WTC11 (cell line): ENCODE measurements around the gene TUBGCP4. TPM values are rescaled to one million over a fixed set of nuclear protein-coding genes. Genes with fewer than 3 reads are reported as not detected.

ENCODE experiments used
- ATAC-seq: fragments of 200-7000 bp; cut with Tn5 transposase; 2 replicates; pipeline ENCODE4 v1.10.0; 2021; ENCODE audit warnings: mild to moderate bottlenecking, moderate library complexity
- Bru-seq: library from RNA; stranded (reverse); fragments of 400-500 nt; gene quantifications from one replicate; lab custom pipeline; 2021; lab: Mats Ljungman, UMichigan
- CTCF ChIA-PET: fragments of 300-600 bp; sonication (Branson Sonifier 250); formaldehyde crosslinking; loops from one replicate; lab custom pipeline; 2021; ENCODE audit warnings: antibody characterized with exemption; lab: Charles Lee
- POLR2A ChIA-PET: fragments of 350-600 bp; sonication (Branson Sonifier 250); formaldehyde crosslinking; loops from one replicate; lab custom pipeline; 2021; ENCODE audit warnings: antibody characterized with exemption; lab: Charles Lee
- DNase-seq: peaks from one replicate; pipeline ENCODE4 v3.0.0; 2021; ENCODE audit warnings: low spot score
- H3K27ac Mint-ChIP-seq: 2 replicates; pipeline ENCODE4 v1.8.0; 2021; ENCODE audit warnings: mixed read lengths
- H3K27me3 Mint-ChIP-seq: 2 replicates; pipeline ENCODE4 v1.8.0; 2021; ENCODE audit warnings: low read depth, mild to moderate bottlenecking, moderate library complexity, mixed read lengths
- H3K36me3 Mint-ChIP-seq: 2 replicates; pipeline ENCODE4 v1.8.0; 2021; ENCODE audit warnings: mixed read lengths
- H3K4me1 Mint-ChIP-seq: 2 replicates; pipeline ENCODE4 v1.8.0; 2022; ENCODE audit warnings: mixed read lengths
- H3K4me3 Mint-ChIP-seq: 2 replicates; pipeline ENCODE4 v1.8.0; 2021; ENCODE audit warnings: mild to moderate bottlenecking, moderate library complexity, mixed read lengths
- H3K9me3 Mint-ChIP-seq: 2 replicates; pipeline ENCODE4 v1.8.0; 2021; ENCODE audit warnings: mixed read lengths
- FOXK1 ChIP-seq: sonication (generic); formaldehyde crosslinking; IDR thresholded peaks from 2 replicates; pipeline ENCODE4 v1.8.0; 2022; ENCODE audit warnings: mild to moderate bottlenecking, moderate library complexity, missing genetic modification reagents
- GTF2I ChIP-seq: fragments of 250-450 bp; sonication (Bioruptor Pico); conservative IDR thresholded peaks from 2 replicates; pipeline ENCODE4 v1.4.0; 2021; ENCODE audit warnings: mild to moderate bottlenecking
- JAZF1 ChIP-seq: fragments of 250-450 bp; sonication (Bioruptor Pico); IDR thresholded peaks from 2 replicates; pipeline ENCODE4 v1.9.0; 2021; ENCODE audit warnings: moderate library complexity, mild to moderate bottlenecking, inconsistent platforms
- NFYB ChIP-seq: sonication (generic); formaldehyde crosslinking; conservative IDR thresholded peaks from 2 replicates; pipeline ENCODE4 v1.8.0; 2022; ENCODE audit warnings: low read depth, missing genetic modification reagents
- NR1H2 ChIP-seq: sonication (generic); formaldehyde crosslinking; IDR thresholded peaks from 2 replicates; pipeline ENCODE4 v1.9.0; 2021; ENCODE audit warnings: mild to moderate bottlenecking, moderate library complexity, missing genetic modification reagents
- SOX15 ChIP-seq: fragments of 250-450 bp; sonication (Bioruptor Pico); IDR thresholded peaks from 2 replicates; pipeline ENCODE4 v1.9.0; 2021; ENCODE audit warnings: mild to moderate bottlenecking
- TEAD4 ChIP-seq: sonication (generic); formaldehyde crosslinking; IDR thresholded peaks from 2 replicates; pipeline ENCODE4 v1.8.0; 2022; ENCODE audit warnings: mild to moderate bottlenecking, missing genetic modification reagents
- ZNF396 ChIP-seq: fragments of 250-450 bp; sonication (Bioruptor Pico); IDR thresholded peaks from 2 replicates; pipeline ENCODE4 v1.8.0; 2021; ENCODE audit warnings: mild to moderate bottlenecking, moderate library complexity, borderline replicate concordance
- long read RNA-seq, 3 experiments: library from RNA in 1 of 3; library from capped mRNA in 1 of 3; library from polyadenylated mRNA in 1 of 3; unstranded in 2 of 3; stranded (forward) in 1 of 3; transcript quantifications; one replicate each; pipeline ENCODE4 v2.0.0, GENCODE V29; 2021
- total RNA-seq: library from RNA; stranded (reverse); gene quantifications from 3 replicates; pipeline ENCODE4 v1.2.3, GENCODE V29; 2021
- TF ChIP-seq, protein P1 (sequence below): sonication (generic); formaldehyde crosslinking; IDR thresholded peaks from 2 replicates; pipeline ENCODE4 v1.8.1; 2023; ENCODE audit warnings: mild to moderate bottlenecking, missing genetic modification reagents, moderate library complexity
- TF ChIP-seq, protein P2 (sequence below): sonication (generic); formaldehyde crosslinking; IDR thresholded peaks from 2 replicates; pipeline ENCODE4 v1.8.0; 2023; ENCODE audit warnings: missing genetic modification reagents, mild to moderate bottlenecking, borderline replicate concordance
- TF ChIP-seq, protein P3 (sequence below): sonication (generic); formaldehyde crosslinking; IDR thresholded peaks from 2 replicates; pipeline ENCODE4 v1.8.1; 2022; ENCODE audit warnings: mild to moderate bottlenecking, moderate library complexity, missing genetic modification reagents
- TF ChIP-seq, protein P4 (sequence below): sonication (generic); formaldehyde crosslinking; IDR thresholded peaks from 2 replicates; pipeline ENCODE4 v1.8.0; 2022; ENCODE audit warnings: mild to moderate bottlenecking, missing genetic modification reagents
- TF ChIP-seq, protein P5 (sequence below): fragments of 200-600 bp; IDR thresholded peaks from 2 replicates; pipeline ENCODE4 v1.8.0; 2022; ENCODE audit warnings: antibody characterized with exemption
- TF ChIP-seq, protein P6 (sequence below): fragments of 250-450 bp; sonication (Bioruptor Pico); IDR thresholded peaks from 2 replicates; pipeline ENCODE4 v1.9.0; 2021; ENCODE audit warnings: mild to moderate bottlenecking
- TF ChIP-seq, protein P7 (sequence below): sonication (generic); formaldehyde crosslinking; IDR thresholded peaks from 2 replicates; pipeline ENCODE4 v1.8.1; 2023; ENCODE audit warnings: mild to moderate bottlenecking, moderate library complexity, missing genetic modification reagents

The TUBGCP4 gene, protein sequence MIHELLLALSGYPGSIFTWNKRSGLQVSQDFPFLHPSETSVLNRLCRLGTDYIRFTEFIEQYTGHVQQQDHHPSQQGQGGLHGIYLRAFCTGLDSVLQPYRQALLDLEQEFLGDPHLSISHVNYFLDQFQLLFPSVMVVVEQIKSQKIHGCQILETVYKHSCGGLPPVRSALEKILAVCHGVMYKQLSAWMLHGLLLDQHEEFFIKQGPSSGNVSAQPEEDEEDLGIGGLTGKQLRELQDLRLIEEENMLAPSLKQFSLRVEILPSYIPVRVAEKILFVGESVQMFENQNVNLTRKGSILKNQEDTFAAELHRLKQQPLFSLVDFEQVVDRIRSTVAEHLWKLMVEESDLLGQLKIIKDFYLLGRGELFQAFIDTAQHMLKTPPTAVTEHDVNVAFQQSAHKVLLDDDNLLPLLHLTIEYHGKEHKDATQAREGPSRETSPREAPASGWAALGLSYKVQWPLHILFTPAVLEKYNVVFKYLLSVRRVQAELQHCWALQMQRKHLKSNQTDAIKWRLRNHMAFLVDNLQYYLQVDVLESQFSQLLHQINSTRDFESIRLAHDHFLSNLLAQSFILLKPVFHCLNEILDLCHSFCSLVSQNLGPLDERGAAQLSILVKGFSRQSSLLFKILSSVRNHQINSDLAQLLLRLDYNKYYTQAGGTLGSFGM
- total RNA-seq (22.5 to 28.5 TPM (median 25.4 TPM) in 3 replicates), Bru-seq, nascent RNA (percentile 74 among the genes with signal in this experiment)
- long read RNA-seq, experiment 1, full-length matches to known transcripts: 39 of 66 reads
- long read RNA-seq, experiment 1, partial matches to known transcripts: 18 of 66 reads
- long read RNA-seq, experiment 1, other reads (novel, unspliced or antisense): 9 of 66 reads
- long read RNA-seq, experiment 2, full-length matches to known transcripts: 8 of 25 reads
- long read RNA-seq, experiment 2, partial matches to known transcripts: 3 of 25 reads
- long read RNA-seq, experiment 2, other reads (novel, unspliced or antisense): 14 of 25 reads
- long read RNA-seq, experiment 3, full-length matches to known transcripts: 7 of 16 reads
- long read RNA-seq, experiment 3, partial matches to known transcripts: 4 of 16 reads
- long read RNA-seq, experiment 3, other reads (novel, unspliced or antisense): 5 of 16 reads

DNA sequence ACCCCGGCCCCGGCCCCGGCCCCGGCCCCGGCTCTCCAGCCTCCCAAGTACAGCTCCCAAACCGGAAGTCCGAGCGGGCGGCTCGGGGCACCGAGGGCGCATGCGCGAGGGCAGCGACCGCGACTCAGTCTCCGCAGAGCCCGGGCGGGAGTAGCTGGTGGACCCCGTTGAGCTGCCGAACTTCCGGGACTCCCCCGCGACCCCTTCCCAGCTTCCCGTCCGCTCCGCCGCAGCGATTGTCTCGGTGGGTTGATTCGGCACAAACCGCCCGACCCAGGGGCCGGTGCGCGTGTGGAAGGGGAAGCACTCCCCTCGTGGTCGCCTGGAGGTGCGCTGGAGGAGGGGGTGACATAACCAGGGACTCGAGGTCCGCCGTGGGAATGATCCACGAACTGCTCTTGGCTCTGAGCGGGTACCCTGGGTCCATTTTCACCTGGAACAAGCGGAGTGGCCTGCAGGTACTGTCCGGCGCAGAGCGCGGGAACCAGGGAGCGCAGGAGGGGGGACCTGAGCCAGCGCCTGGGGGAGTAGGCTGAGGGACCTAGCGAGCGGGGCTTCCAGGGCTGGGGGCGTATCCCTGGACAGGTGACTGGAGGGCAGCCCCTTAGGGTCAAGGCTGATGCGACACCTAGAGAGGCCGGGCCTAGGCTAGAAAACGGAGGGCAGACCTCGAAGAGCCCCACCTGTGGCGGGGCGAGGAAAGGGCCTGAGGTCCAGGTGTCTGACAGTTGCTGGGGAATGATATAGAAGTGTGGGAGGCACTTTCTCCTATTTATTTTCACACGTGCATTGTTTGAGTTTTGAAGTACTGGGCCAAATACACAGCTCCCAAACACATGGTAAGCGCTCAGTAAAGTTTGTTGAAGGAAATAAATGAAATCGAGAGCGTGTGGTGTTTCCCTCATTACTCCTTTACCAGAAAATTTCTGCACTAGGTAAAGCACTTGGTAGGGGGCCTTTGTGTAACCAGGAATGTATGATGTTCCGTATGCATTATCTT is at the start of gene TUBGCP4, which contains the start of gene ZSCAN29:
TUBGCP4 (plus strand) TSS at position 127 of the 1,000 bp plus-strand sequence; CDS start at position 381, 254 bp downstream.
ZSCAN29 (minus strand) TSS at position 69 of the 1,000 bp plus-strand sequence. CDS start 1,130 bp downstream, outside the sequence.
- peaks cover 32% of the 10 kb centered on the region for H3K36me3 Mint-ChIP-seq
- CTCF ChIA-PET: interaction anchor here (0.5 to 1.9 kb wide), 16 partner anchors 8 to 453 kb away, joined by 3 to 14 read pairs (median 3); partner anchors contain the start of genes ELL3, HYPK, MFAP1 and SERINC4
- DNase-seq (peak; percentile 92), ATAC-seq (peak; percentile 90)
- no peaks in the 10 kb centered on the region for H3K9me3 Mint-ChIP-seq
- H3K27me3 Mint-ChIP-seq: no peaks in the 10 kb centered on the region
- peaks cover 33% of the 10 kb centered on the region for H3K4me1 Mint-ChIP-seq
- POLR2A ChIA-PET: interaction anchor here (1.3 to 1.7 kb wide), 3 partner anchors 10 to 139 kb away, joined by 4 to 8 read pairs (median 5); no protein-coding TSS in a partner anchor
- H3K4me3 Mint-ChIP-seq: peak within 1 kb of the TSS; percentile 92
- H3K27ac Mint-ChIP-seq: peak within 1 kb of the TSS; percentile 83
- TF ChIP-seq, protein P1, sequence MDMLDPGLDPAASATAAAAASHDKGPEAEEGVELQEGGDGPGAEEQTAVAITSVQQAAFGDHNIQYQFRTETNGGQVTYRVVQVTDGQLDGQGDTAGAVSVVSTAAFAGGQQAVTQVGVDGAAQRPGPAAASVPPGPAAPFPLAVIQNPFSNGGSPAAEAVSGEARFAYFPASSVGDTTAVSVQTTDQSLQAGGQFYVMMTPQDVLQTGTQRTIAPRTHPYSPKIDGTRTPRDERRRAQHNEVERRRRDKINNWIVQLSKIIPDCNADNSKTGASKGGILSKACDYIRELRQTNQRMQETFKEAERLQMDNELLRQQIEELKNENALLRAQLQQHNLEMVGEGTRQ (CRISPR knock-in tag): peak; percentile 74; the same call in 1 of the 2 replicates
- TF ChIP-seq JAZF1 (CRISPR knock-in tag): no peak
- TF ChIP-seq NR1H2: no peak
- TF ChIP-seq FOXK1 (CRISPR knock-in tag): peak; percentile 75; the same call in 1 of the 2 replicates
- TF ChIP-seq, protein P2, sequence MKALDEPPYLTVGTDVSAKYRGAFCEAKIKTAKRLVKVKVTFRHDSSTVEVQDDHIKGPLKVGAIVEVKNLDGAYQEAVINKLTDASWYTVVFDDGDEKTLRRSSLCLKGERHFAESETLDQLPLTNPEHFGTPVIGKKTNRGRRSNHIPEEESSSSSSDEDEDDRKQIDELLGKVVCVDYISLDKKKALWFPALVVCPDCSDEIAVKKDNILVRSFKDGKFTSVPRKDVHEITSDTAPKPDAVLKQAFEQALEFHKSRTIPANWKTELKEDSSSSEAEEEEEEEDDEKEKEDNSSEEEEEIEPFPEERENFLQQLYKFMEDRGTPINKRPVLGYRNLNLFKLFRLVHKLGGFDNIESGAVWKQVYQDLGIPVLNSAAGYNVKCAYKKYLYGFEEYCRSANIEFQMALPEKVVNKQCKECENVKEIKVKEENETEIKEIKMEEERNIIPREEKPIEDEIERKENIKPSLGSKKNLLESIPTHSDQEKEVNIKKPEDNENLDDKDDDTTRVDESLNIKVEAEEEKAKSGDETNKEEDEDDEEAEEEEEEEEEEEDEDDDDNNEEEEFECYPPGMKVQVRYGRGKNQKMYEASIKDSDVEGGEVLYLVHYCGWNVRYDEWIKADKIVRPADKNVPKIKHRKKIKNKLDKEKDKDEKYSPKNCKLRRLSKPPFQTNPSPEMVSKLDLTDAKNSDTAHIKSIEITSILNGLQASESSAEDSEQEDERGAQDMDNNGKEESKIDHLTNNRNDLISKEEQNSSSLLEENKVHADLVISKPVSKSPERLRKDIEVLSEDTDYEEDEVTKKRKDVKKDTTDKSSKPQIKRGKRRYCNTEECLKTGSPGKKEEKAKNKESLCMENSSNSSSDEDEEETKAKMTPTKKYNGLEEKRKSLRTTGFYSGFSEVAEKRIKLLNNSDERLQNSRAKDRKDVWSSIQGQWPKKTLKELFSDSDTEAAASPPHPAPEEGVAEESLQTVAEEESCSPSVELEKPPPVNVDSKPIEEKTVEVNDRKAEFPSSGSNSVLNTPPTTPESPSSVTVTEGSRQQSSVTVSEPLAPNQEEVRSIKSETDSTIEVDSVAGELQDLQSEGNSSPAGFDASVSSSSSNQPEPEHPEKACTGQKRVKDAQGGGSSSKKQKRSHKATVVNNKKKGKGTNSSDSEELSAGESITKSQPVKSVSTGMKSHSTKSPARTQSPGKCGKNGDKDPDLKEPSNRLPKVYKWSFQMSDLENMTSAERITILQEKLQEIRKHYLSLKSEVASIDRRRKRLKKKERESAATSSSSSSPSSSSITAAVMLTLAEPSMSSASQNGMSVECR (CRISPR knock-in tag): peak; percentile 62; the same call in 1 of the 2 replicates
- TF ChIP-seq, protein P3, sequence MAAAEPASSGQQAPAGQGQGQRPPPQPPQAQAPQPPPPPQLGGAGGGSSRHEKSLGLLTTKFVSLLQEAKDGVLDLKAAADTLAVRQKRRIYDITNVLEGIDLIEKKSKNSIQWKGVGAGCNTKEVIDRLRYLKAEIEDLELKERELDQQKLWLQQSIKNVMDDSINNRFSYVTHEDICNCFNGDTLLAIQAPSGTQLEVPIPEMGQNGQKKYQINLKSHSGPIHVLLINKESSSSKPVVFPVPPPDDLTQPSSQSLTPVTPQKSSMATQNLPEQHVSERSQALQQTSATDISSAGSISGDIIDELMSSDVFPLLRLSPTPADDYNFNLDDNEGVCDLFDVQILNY (CRISPR knock-in tag): 0 out of 2 replicates have a peak, but pooled peaks have one; percentile 25
- TF ChIP-seq, protein P4, sequence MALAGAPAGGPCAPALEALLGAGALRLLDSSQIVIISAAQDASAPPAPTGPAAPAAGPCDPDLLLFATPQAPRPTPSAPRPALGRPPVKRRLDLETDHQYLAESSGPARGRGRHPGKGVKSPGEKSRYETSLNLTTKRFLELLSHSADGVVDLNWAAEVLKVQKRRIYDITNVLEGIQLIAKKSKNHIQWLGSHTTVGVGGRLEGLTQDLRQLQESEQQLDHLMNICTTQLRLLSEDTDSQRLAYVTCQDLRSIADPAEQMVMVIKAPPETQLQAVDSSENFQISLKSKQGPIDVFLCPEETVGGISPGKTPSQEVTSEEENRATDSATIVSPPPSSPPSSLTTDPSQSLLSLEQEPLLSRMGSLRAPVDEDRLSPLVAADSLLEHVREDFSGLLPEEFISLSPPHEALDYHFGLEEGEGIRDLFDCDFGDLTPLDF (CRISPR knock-in tag): peak; percentile 44; the same call in 1 of the 2 replicates
- TF ChIP-seq GTF2I: no peak
- TF ChIP-seq, protein P5, sequence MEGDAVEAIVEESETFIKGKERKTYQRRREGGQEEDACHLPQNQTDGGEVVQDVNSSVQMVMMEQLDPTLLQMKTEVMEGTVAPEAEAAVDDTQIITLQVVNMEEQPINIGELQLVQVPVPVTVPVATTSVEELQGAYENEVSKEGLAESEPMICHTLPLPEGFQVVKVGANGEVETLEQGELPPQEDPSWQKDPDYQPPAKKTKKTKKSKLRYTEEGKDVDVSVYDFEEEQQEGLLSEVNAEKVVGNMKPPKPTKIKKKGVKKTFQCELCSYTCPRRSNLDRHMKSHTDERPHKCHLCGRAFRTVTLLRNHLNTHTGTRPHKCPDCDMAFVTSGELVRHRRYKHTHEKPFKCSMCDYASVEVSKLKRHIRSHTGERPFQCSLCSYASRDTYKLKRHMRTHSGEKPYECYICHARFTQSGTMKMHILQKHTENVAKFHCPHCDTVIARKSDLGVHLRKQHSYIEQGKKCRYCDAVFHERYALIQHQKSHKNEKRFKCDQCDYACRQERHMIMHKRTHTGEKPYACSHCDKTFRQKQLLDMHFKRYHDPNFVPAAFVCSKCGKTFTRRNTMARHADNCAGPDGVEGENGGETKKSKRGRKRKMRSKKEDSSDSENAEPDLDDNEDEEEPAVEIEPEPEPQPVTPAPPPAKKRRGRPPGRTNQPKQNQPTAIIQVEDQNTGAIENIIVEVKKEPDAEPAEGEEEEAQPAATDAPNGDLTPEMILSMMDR: no peak
- TF ChIP-seq, protein P6, sequence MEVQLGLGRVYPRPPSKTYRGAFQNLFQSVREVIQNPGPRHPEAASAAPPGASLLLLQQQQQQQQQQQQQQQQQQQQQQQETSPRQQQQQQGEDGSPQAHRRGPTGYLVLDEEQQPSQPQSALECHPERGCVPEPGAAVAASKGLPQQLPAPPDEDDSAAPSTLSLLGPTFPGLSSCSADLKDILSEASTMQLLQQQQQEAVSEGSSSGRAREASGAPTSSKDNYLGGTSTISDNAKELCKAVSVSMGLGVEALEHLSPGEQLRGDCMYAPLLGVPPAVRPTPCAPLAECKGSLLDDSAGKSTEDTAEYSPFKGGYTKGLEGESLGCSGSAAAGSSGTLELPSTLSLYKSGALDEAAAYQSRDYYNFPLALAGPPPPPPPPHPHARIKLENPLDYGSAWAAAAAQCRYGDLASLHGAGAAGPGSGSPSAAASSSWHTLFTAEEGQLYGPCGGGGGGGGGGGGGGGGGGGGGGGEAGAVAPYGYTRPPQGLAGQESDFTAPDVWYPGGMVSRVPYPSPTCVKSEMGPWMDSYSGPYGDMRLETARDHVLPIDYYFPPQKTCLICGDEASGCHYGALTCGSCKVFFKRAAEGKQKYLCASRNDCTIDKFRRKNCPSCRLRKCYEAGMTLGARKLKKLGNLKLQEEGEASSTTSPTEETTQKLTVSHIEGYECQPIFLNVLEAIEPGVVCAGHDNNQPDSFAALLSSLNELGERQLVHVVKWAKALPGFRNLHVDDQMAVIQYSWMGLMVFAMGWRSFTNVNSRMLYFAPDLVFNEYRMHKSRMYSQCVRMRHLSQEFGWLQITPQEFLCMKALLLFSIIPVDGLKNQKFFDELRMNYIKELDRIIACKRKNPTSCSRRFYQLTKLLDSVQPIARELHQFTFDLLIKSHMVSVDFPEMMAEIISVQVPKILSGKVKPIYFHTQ (CRISPR knock-in tag): no peak
- no peak for TF ChIP-seq SOX15 (CRISPR knock-in tag)
- TF ChIP-seq, protein P7, sequence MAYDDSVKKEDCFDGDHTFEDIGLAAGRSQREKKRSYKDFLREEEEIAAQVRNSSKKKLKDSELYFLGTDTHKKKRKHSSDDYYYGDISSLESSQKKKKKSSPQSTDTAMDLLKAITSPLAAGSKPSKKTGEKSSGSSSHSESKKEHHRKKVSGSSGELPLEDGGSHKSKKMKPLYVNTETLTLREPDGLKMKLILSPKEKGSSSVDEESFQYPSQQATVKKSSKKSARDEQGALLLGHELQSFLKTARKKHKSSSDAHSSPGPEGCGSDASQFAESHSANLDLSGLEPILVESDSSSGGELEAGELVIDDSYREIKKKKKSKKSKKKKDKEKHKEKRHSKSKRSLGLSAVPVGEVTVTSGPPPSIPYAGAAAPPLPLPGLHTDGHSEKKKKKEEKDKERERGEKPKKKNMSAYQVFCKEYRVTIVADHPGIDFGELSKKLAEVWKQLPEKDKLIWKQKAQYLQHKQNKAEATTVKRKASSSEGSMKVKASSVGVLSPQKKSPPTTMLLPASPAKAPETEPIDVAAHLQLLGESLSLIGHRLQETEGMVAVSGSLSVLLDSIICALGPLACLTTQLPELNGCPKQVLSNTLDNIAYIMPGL (CRISPR knock-in tag): peak; percentile 85
- TF ChIP-seq NFYB: no peak
- TF ChIP-seq ZNF396: no peak
- TF ChIP-seq TEAD4 (CRISPR knock-in tag): no peak
